Activated CD8-positive, alpha-beta memory T cell treated with anti-CD3 and anti-CD28 coated beads, Interleukin-2, amount 50 U/mL, for 48 hours (primary cell): Measurements from ENCODE around the gene KCNG1.
A peak's percentile ranks its signal among the peaks of the same experiment; 100 is the strongest.
"Not testable (repeated sequence)": the region's sequence is repeated elsewhere in the genome, so short reads cannot be mapped to it uniquely, and the experiment has no call there.

ENCODE experiments used
- DNase-seq: peaks from one replicate; pipeline ENCODE4 v3.0.0-alpha.2; 2020

KCNG1 gene, protein sequence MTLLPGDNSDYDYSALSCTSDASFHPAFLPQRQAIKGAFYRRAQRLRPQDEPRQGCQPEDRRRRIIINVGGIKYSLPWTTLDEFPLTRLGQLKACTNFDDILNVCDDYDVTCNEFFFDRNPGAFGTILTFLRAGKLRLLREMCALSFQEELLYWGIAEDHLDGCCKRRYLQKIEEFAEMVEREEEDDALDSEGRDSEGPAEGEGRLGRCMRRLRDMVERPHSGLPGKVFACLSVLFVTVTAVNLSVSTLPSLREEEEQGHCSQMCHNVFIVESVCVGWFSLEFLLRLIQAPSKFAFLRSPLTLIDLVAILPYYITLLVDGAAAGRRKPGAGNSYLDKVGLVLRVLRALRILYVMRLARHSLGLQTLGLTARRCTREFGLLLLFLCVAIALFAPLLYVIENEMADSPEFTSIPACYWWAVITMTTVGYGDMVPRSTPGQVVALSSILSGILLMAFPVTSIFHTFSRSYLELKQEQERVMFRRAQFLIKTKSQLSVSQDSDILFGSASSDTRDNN

DNA sequence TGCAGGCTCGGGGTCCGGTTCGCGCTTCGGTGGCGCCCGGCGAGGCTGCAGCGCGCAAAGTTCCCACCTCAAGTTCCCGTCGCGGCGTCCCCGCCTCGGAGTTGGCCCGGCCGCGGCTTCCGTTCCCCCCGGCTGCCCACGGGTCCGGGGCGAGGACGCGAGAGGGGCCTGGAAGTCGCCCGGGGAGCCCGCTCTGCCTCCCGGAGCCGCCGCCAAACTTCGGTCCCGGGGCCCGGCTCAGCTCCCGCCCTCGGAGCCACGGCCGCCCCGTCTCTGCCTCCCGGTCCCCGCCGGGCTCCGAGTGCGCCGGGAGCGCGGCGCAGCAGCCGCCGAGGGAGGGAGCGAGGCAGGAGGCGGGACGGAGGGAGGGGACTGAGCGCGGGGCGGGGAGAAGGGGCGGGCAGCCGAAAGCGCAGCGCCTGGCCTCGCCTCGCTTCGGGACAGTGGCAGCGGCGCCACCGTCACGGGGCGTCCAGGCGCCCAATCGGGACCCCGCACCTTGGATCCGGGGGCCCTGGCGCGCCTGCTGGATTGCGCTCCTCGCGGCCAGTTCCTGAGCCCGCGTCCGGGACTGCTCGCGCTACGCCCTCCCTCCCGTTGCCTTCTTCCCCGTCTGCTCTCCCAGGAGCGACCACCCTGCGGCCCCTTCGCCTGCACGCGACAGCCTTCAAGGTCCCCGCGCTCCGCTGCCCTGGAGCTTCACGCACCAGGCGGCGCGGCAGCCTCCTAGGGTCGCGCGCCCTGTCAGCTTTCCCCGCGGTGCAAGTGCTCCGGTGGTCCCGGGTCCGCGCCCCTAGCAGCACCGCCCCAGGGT, at the start of gene KCNG1:
TSS of gene KCNG1 (minus strand) at position 305 of the 814 bp plus-strand sequence. CDS start 12,769 bp downstream, outside the sequence.
- DNase-seq: peak; percentile 82

- no peak for DNase-seq
These were observed 47.7 kb upstream of the KCNG1 start for GRCh38 chr20:51070621-51071020.

- no peak for DNase-seq
These were observed 44.9 kb upstream of the KCNG1 start for GRCh38 chr20:51067792-51068191.

- DNase-seq: no peak
These were observed 42.7 kb upstream of the KCNG1 start for GRCh38 chr20:51065615-51066014.

- DNase-seq: no peak
These were observed 41.2 kb upstream of the KCNG1 start for GRCh38 chr20:51064137-51064536.

GRCh38 chr20:51062065-51062464, 39.2 kb upstream of the KCNG1 start:
- peak; percentile 69 for DNase-seq

GRCh38 chr20:51061418-51062045, 38.6 kb upstream of the KCNG1 start:
- DNase-seq: no peak

GRCh38 chr20:51060301-51060700, 37.4 kb upstream of the KCNG1 start:
- DNase-seq: no peak

- no peak for DNase-seq
These were observed 37.0 kb upstream of the KCNG1 start for GRCh38 chr20:51059862-51060261.

DNA sequence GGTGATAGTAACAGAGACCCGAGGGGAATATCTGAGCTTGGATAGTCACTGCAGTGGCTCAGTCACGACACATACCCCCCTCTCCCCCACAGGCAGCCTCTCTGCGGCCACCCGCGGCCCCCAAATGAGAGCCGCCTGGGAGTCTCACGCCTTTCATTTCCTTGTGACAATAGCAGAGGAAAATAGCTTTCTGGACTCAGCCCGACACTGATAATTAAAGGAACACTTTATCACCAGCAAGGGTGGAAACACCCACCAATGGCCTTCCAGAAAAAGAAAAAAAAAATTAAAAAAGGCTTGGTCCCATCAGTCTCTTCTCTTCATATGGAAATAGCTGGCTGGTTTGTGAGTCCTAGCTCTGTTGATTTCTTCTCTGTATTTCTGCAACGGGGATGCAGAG, 35.1 kb upstream of the KCNG1 start:
- DNase-seq: no peak

GRCh38 chr20:51054233-51054632, 31.3 kb upstream of the KCNG1 start:
- DNase-seq: no peak

GRCh38 chr20:51050531-51051075, 27.7 kb upstream of the KCNG1 start:
- no peak for DNase-seq

- DNase-seq: no peak
These were observed 23.4 kb upstream of the KCNG1 start for GRCh38 chr20:51046021-51046985.

DNA sequence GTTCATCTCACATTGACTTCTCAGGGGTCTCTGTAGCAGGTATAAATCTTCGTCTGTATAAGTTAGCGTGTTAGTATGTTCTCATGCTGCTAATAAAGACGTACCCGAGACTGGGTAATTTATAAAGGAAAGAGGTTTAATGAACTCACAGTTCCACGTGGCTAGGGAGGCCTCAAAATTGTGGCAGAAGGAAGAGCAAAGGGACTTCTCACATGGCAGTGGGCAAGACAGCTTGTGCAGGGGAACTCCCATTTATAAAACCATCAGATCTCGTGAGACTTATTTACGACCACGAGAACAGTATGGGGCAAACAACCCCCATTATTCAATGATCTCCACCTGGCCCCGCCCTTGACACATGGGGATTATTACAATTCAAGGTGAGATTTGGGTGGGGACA, 22.6 kb upstream of the KCNG1 start:
- not testable (repeated sequence) for DNase-seq

GRCh38 chr20:51044796-51045195, 21.9 kb upstream of the KCNG1 start:
- DNase-seq: no peak

DNA sequence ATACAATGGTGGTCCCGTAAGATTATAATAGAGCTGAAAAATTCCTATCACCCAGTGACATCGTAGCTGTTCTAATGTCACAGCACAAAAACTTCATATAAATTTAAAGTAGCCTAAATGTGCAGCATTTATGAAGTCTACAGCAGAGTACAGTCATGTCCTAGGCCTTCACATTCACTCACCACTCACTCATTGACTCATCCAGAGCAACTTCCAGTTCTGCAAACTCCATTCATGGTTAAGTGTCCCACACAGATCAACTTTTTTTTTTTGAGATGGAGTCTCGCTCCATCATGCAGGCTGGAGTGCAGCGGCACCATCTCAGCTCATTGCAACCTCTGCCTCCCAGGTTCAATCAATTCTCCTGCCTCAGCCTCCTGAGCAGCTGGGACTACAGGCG, 20.9 kb upstream of the KCNG1 start:
- no peak for DNase-seq

DNA sequence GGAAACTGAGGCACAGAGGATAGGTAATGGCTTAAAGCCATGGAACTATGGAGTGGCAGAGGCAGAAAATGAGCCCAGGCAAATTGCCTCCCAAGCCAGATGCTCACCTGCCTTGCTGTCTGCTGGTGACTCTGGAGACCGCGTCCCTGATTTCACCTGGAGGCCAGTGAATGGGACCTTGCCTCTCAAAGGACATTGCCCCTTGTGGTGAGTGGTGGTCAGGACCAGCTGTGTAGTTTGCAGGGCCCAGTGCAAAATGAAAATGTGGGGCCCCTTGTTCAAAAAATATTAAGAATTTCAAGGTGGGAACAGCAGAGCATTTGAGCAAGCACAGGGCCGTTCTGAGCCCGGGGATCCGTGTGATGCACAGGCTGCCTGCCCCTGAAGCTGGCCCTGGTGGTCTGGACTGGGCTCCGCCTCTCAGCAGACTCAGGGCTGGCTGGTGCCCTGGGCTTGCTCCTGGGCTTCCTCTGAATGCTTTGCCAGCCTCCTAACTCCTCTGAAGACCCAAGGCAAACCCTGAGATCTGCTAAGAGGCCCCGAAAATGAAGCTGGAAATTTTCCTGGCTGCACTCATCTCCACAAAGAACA, 19.8 kb upstream of the KCNG1 start:
- no peak for DNase-seq

GRCh38 chr20:51042064-51042463, 19.2 kb upstream of the KCNG1 start:
- DNase-seq: no peak

GRCh38 chr20:51037532-51038115, 14.7 kb upstream of the KCNG1 start:
- no peak for DNase-seq

- no peak for DNase-seq
These were observed 14.1 kb upstream of the KCNG1 start for GRCh38 chr20:51036827-51037531.
